Spinal cord (tissue), 10 donors: ENCODE results near the gene MLXIP. TPM values are rescaled to one million over a fixed set of nuclear protein-coding genes. Genes with fewer than 3 reads are reported as not detected.
A peak's percentile ranks its signal among the peaks of the same experiment; 100 is the strongest.

ENCODE experiments used
- DNase-seq, 6 donors: peaks; one replicate each; pipeline versions ENCODE4 v3.0.0 to v3.0.0-alpha.2; 2013 to 2015; ENCODE audit warnings: low spot score in 6 of 6, low read depth in 4 of 6
- H3K27ac ChIP-seq: one replicate; pipeline ENCODE4 v1.5.1; 2013; ENCODE audit warnings: low read depth, low read length, control low read depth
- H3K27me3 ChIP-seq: one replicate; pipeline ENCODE4 v1.6.1; 2013; ENCODE audit warnings: low read length; ENCODE audit not compliant: control insufficient read depth, insufficient read depth
- H3K36me3 ChIP-seq: one replicate; pipeline ENCODE4 v1.6.1; 2013; ENCODE audit warnings: low read length; ENCODE audit not compliant: control insufficient read depth, insufficient read depth
- H3K4me1 ChIP-seq: one replicate; pipeline ENCODE4 v1.6.1; 2013; ENCODE audit warnings: low read length; ENCODE audit not compliant: control insufficient read depth, insufficient read depth
- H3K4me3 ChIP-seq: one replicate; pipeline ENCODE4 v1.5.1; 2013; ENCODE audit warnings: low read depth, low read length, control low read depth
- H3K9me3 ChIP-seq: one replicate; pipeline ENCODE4 v1.6.1; 2013; ENCODE audit warnings: low read length; ENCODE audit not compliant: control insufficient read depth, insufficient read depth
- WGBS: methylation state at CpG from one replicate; pipeline ENCODE4 v1.1.5; 2013; ENCODE audit warnings: missing lambda C conversion rate; ENCODE audit not compliant: insufficient coverage; 5-methylcytosine and 5-hydroxymethylcytosine counted together
- polyA plus RNA-seq, 2 donors: library from polyadenylated mRNA; unstranded; fragments of 120-200 nt; gene quantifications; one replicate each; pipeline ENCODE4 v1.2.1, GENCODE V29; 2013; ENCODE audit not compliant: insufficient read length in 2 of 2
- total RNA-seq, 2 donors: library from RNA; depleted of rRNA in 1 of 2; stranded (reverse); fragments of 120-200 nt in 1 of 2; fragments of >200 nt in 1 of 2; gene quantifications; one replicate each; pipeline versions ENCODE4 v1.2.3 to v1.2.4, GENCODE V29; 2013 to 2014
- donor health status: healthy.

MLXIP gene
- total and polyA plus RNA-seq, 4 donors, result 10.3 to 46.6 (median 24.1) TPM

- H3K27ac ChIP-seq, result no peak overlapping the region
- peaks cover 2% of the 10 kb centered on the region for H3K36me3 ChIP-seq
- no peaks in the 10 kb centered on the region for H3K27me3 ChIP-seq
- WGBS, result 70% methylated on average over 7 of the region's 9 CpGs
- no peaks in the 10 kb centered on the region for H3K9me3 ChIP-seq
- H3K4me3 ChIP-seq, result no peak overlapping the region
- no peak for DNase-seq
- H3K4me1 ChIP-seq, result no peaks in the 10 kb centered on the region
Measured at GRCh38 chr12:122152754-122153153, 74.2 kb downstream of the MLXIP start.

GRCh38 chr12:122155705-122156104 lies 77.1 kb downstream of the MLXIP start:
- no peak for DNase-seq
- H3K27me3 ChIP-seq, result no peaks in the 10 kb centered on the region
- no peak overlapping the region for H3K4me3 ChIP-seq
- H3K36me3 ChIP-seq, result no peaks in the 10 kb centered on the region
- no peaks in the 10 kb centered on the region for H3K4me1 ChIP-seq
- WGBS, result 56% methylated on average over 7 of the region's 10 CpGs
- no peak overlapping the region for H3K27ac ChIP-seq
- H3K9me3 ChIP-seq, result no peaks in the 10 kb centered on the region

- no peaks in the 10 kb centered on the region for H3K9me3 ChIP-seq
- no peak for DNase-seq
- H3K4me1 ChIP-seq, result no peaks in the 10 kb centered on the region
- WGBS, result 95% methylated on average over 3 of the region's 7 CpGs
- no peaks in the 10 kb centered on the region for H3K27me3 ChIP-seq
- no peaks in the 10 kb centered on the region for H3K36me3 ChIP-seq
- H3K4me3 ChIP-seq, result no peak overlapping the region
- no peak overlapping the region for H3K27ac ChIP-seq
Measured at GRCh38 chr12:122158700-122159285, 80.2 kb downstream of the MLXIP start.

- Histone ChIP-seq H3K27me3 (no peaks in the 10 kb centered on the region), H3K36me3 (no peaks in the 10 kb centered on the region), H3K4me1 (no peaks in the 10 kb centered on the region), H3K9me3 (no peaks in the 10 kb centered on the region), H3K4me3 (no peak overlapping the region), H3K27ac (no peak overlapping the region)
- WGBS, result no CpG with 5 or more reads among the region's 4 CpGs
- DNase-seq, result peak in 1 of 6 donors; percentile 21
Measured at GRCh38 chr12:122159882-122160281, 81.3 kb downstream of the MLXIP start.

- Histone ChIP-seq H3K4me3 (no peak overlapping the region), H3K27me3 (no peaks in the 10 kb centered on the region), H3K9me3 (no peaks in the 10 kb centered on the region), H3K4me1 (no peaks in the 10 kb centered on the region), H3K36me3 (no peaks in the 10 kb centered on the region), H3K27ac (no peak overlapping the region)
- DNase-seq, result no peak
- 83% methylated on average over 2 of the region's 11 CpGs for WGBS
Measured at GRCh38 chr12:122160761-122161160, 82.2 kb downstream of the MLXIP start.

- H3K4me3 ChIP-seq, result no peak overlapping the region
- H3K27me3 ChIP-seq, result no peaks in the 10 kb centered on the region
- no peaks in the 10 kb centered on the region for H3K9me3 ChIP-seq
- H3K27ac ChIP-seq, result no peak overlapping the region
- H3K36me3 ChIP-seq, result no peaks in the 10 kb centered on the region
- 100% methylated on average over 3 of the region's 8 CpGs for WGBS
- no peak for DNase-seq
- H3K4me1 ChIP-seq, result no peaks in the 10 kb centered on the region
Measured at GRCh38 chr12:122161682-122162081, 83.1 kb downstream of the MLXIP start.

- DNase-seq, result no peak
- Histone ChIP-seq H3K4me1 (no peaks in the 10 kb centered on the region), H3K27me3 (no peaks in the 10 kb centered on the region), H3K9me3 (no peaks in the 10 kb centered on the region), H3K36me3 (no peaks in the 10 kb centered on the region), H3K27ac (no peak overlapping the region), H3K4me3 (no peak overlapping the region)
- WGBS, result 100% methylated on average over 1 of the region's 3 CpGs
Measured at GRCh38 chr12:122162976-122163375, 84.4 kb downstream of the MLXIP start.

GRCh38 chr12:122166422-122167349 lies 88.1 kb downstream of the MLXIP start:
- DNase-seq, result peak in 1 of 6 donors; percentile 32

GRCh38 chr12:122167356-122167925 lies 88.9 kb downstream of the MLXIP start:
- 96% methylated on average over 4 of the region's 10 CpGs for WGBS
- Histone ChIP-seq H3K9me3 (no peaks in the 10 kb centered on the region), H3K4me3 (no peak overlapping the region), H3K27me3 (no peaks in the 10 kb centered on the region), H3K27ac (no peak overlapping the region), H3K4me1 (no peaks in the 10 kb centered on the region), H3K36me3 (no peaks in the 10 kb centered on the region)
- no peak for DNase-seq

More at GRCh38 chr12:122166422-122167349, 88.1 kb downstream of the MLXIP start:
- H3K4me1 ChIP-seq, result no peaks in the 10 kb centered on the region
- H3K9me3 ChIP-seq, result no peaks in the 10 kb centered on the region
- H3K36me3 ChIP-seq, result no peaks in the 10 kb centered on the region
- 66% methylated on average over 14 of the region's 22 CpGs for WGBS
- H3K27ac ChIP-seq, result no peak overlapping the region
- H3K27me3 ChIP-seq, result no peaks in the 10 kb centered on the region
- no peak overlapping the region for H3K4me3 ChIP-seq
